Adrenal gland (tissue), 5 donors: ENCODE results near the gene MRPS26.

ENCODE experiments used
- POLR2A ChIP-seq, 2 donors: fragments of 450-650 bp; IDR thresholded peaks; one replicate each; pipeline ENCODE4 v1.6.1; 2017; ENCODE audit warnings: antibody characterized with exemption in 2 of 2, mild to moderate bottlenecking in 2 of 2, moderate library complexity in 1 of 2
- TF ChIP-seq, protein P1 (sequence below), 6 experiments: fragments of 450-650 bp in 4 of 6; fragments of 200-600 bp in 2 of 6; sonication (generic) in 1 of 6; IDR thresholded peaks; 1 replicate in 5 of 6; 2 replicates in 1 of 6; pipeline versions ENCODE4 v1.5.1 to v1.8.0; 2016 to 2021; ENCODE audit warnings: antibody characterized with exemption in 6 of 6, mild to moderate bottlenecking in 2 of 6, moderate library complexity in 1 of 6
- donor health status: DM: no; HTN: no; CAD: no.

DNA sequence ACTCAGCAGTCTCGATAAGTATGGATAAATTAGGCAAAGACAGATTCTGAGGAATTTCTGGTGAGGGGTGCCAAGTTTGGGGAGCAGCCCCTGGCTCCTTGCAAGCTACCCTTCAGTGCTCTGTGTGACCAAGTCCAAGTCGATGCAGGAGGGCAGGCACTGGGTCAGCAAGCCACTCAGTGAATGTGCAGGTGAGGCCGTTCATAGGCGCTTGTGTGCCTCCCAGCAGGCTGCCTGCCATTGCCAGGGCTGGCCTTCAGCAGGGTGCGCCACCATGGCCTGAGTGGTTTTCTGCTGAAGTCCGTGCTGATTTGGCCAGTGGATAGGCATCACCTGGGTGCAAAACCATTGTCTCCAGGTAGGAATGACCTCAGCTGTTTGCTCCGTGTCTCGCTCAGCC lies 5.8 kb upstream of the MRPS26 start:
- TF ChIP-seq, protein P1, sequence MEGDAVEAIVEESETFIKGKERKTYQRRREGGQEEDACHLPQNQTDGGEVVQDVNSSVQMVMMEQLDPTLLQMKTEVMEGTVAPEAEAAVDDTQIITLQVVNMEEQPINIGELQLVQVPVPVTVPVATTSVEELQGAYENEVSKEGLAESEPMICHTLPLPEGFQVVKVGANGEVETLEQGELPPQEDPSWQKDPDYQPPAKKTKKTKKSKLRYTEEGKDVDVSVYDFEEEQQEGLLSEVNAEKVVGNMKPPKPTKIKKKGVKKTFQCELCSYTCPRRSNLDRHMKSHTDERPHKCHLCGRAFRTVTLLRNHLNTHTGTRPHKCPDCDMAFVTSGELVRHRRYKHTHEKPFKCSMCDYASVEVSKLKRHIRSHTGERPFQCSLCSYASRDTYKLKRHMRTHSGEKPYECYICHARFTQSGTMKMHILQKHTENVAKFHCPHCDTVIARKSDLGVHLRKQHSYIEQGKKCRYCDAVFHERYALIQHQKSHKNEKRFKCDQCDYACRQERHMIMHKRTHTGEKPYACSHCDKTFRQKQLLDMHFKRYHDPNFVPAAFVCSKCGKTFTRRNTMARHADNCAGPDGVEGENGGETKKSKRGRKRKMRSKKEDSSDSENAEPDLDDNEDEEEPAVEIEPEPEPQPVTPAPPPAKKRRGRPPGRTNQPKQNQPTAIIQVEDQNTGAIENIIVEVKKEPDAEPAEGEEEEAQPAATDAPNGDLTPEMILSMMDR (IDR thresholded peaks at IDR 0.05) = no peak
- no peak for TF ChIP-seq POLR2A (IDR thresholded peaks at IDR 0.05)
